Neural progenitor cell (in vitro differentiated cells): ENCODE results near the gene STAMBPL1. TPM values are rescaled to one million over a fixed set of nuclear protein-coding genes. Genes with fewer than 3 reads are reported as not detected.
"Not testable (repeated sequence)": the region's sequence is repeated elsewhere in the genome, so short reads cannot be mapped to it uniquely, and the experiment has no call there.

ENCODE experiments used
- DNase-seq: peaks from one replicate; pipeline ENCODE4 v3.0.0-alpha.2; 2016; ENCODE audit warnings: low spot score
- H2AFZ ChIP-seq: fragments of 200-600 bp; sonication (generic); replicated peaks from 2 replicates; pipeline ENCODE4 v1.6.1; 2016; ENCODE audit warnings: antibody characterized with exemption
- H3F3A ChIP-seq: fragments of 200-600 bp; sonication (generic); 2 replicates; pipeline ENCODE4 v1.6.1; 2016; ENCODE audit warnings: antibody characterized with exemption, low read depth
- H3K27ac ChIP-seq: fragments of 200-600 bp; sonication (generic); 2 replicates; pipeline ENCODE4 v1.5.1; 2016; ENCODE audit warnings: mild to moderate bottlenecking
- H3K27me3 ChIP-seq: fragments of 200-600 bp; sonication (generic); 2 replicates; pipeline ENCODE4 v1.6.1; 2016; ENCODE audit warnings: mild to moderate bottlenecking, moderate library complexity
- H3K36me3 ChIP-seq: fragments of 200-600 bp; sonication (generic); 2 replicates; pipeline ENCODE4 v1.5.1; 2016
- H3K4me1 ChIP-seq: fragments of 200-600 bp; sonication (generic); 2 replicates; pipeline ENCODE4 v1.6.1; 2016; ENCODE audit warnings: mixed run types
- H3K4me2 ChIP-seq: fragments of 200-600 bp; sonication (generic); 2 replicates; pipeline ENCODE4 v1.6.1; 2016
- H3K4me3 ChIP-seq: fragments of 200-600 bp; sonication (generic); 2 replicates; pipeline ENCODE4 v1.5.1; 2016
- H3K79me2 ChIP-seq: fragments of 200-600 bp; sonication (generic); 2 replicates; pipeline ENCODE4 v1.6.1; 2016; ENCODE audit warnings: low read depth
- H3K9ac ChIP-seq: fragments of 200-600 bp; sonication (generic); 2 replicates; pipeline ENCODE4 v1.6.1; 2016
- H3K9me3 ChIP-seq: fragments of 200-600 bp; sonication (generic); 2 replicates; pipeline ENCODE4 v1.5.1; 2016; ENCODE audit warnings: low read depth
- H4K20me1 ChIP-seq: fragments of 200-600 bp; sonication (generic); 2 replicates; pipeline ENCODE4 v1.6.1; 2016; ENCODE audit warnings: low read depth
- H3K27ac Mint-ChIP-seq: 3 replicates; pipeline ENCODE4 v1.8.0; 2021; ENCODE audit warnings: mixed read lengths
- H3K27me3 Mint-ChIP-seq: 2 replicates; pipeline ENCODE4 v1.8.0; 2022; ENCODE audit warnings: low read depth, mild to moderate bottlenecking, inconsistent platforms, moderate library complexity, mixed read lengths; ENCODE audit not compliant: insufficient read depth
- H3K36me3 Mint-ChIP-seq: 3 replicates; pipeline ENCODE4 v1.8.0; 2021; ENCODE audit warnings: mixed read lengths
- H3K4me1 Mint-ChIP-seq: 3 replicates; pipeline ENCODE4 v1.8.0; 2021; ENCODE audit warnings: mixed read lengths
- H3K4me3 Mint-ChIP-seq: 3 replicates; pipeline ENCODE4 v1.8.0; 2021; ENCODE audit warnings: mild to moderate bottlenecking, moderate library complexity, mixed read lengths
- H3K9me3 Mint-ChIP-seq: 3 replicates; pipeline ENCODE4 v1.8.0; 2020; ENCODE audit warnings: mixed read lengths
- CTCF ChIP-seq: fragments of 200-600 bp; sonication (generic); IDR thresholded peaks from 2 replicates; pipeline ENCODE4 v1.5.1; 2017; ENCODE audit warnings: antibody characterized with exemption, mild to moderate bottlenecking
- EZH2 ChIP-seq: fragments of 200-600 bp; sonication (generic); IDR thresholded peaks from 2 replicates; pipeline ENCODE4 v1.6.1; 2017; ENCODE audit warnings: antibody characterized with exemption, mild to moderate bottlenecking, moderate library complexity
- EZH2phosphoT487 ChIP-seq: fragments of 200-600 bp; sonication (generic); IDR thresholded peaks from 2 replicates; pipeline ENCODE4 v1.6.1; 2017; ENCODE audit warnings: antibody characterized with exemption
- total RNA-seq: library from RNA; depleted of rRNA; stranded (reverse); fragments of >200 nt; gene quantifications from 2 replicates; pipeline ENCODE4 v1.2.3, GENCODE V29; 2015; ENCODE audit warnings: low replicate concordance

Gene STAMBPL1
- total RNA-seq, 1 donor from 2014 or later, result 1.9 TPM

GRCh38 chr10:88931548-88931947 lies 51.5 kb downstream of the STAMBPL1 start:
- Histone ChIP-seq H3K4me3 (no peak overlapping the region), H3K9ac (no peak overlapping the region), H3K27me3 (no peaks in the 10 kb centered on the region), H3K9me3 (no peaks in the 10 kb centered on the region), H3K4me2 (no peak overlapping the region), H3K4me1 (no peaks in the 10 kb centered on the region), H4K20me1 (no peaks in the 10 kb centered on the region), H3K79me2 (no peaks in the 10 kb centered on the region), H3K36me3 (no peaks in the 10 kb centered on the region), H3F3A (no peaks in the 10 kb centered on the region), H3K27ac (no peak overlapping the region), H2AFZ (no peak overlapping the region)
- H3K4me3 Mint-ChIP-seq, result no peak overlapping the region
- H3K9me3 Mint-ChIP-seq, result no peaks in the 10 kb centered on the region
- no peaks in the 10 kb centered on the region for H3K27me3 Mint-ChIP-seq
- no peaks in the 10 kb centered on the region for H3K36me3 Mint-ChIP-seq
- H3K27ac Mint-ChIP-seq, result no peak overlapping the region
- peaks cover 9% of the 10 kb centered on the region for H3K4me1 Mint-ChIP-seq
- TF ChIP-seq EZH2phosphoT487 (no peak), EZH2 (no peak), CTCF (no peak)
- no peak for DNase-seq

GRCh38 chr10:88932029-88932428 lies 52.0 kb downstream of the STAMBPL1 start:
- not testable (repeated sequence) for H3K4me1 Mint-ChIP-seq, H3K79me2 ChIP-seq, H3K27ac ChIP-seq, H3K27me3 ChIP-seq, H4K20me1 ChIP-seq, H3K4me1 ChIP-seq, H3K36me3 ChIP-seq, H3K9ac ChIP-seq, H3K4me2 ChIP-seq, H3K9me3 ChIP-seq, H3K9me3 Mint-ChIP-seq, DNase-seq, H3K4me3 ChIP-seq, H3F3A ChIP-seq, H3K36me3 Mint-ChIP-seq, H3K4me3 Mint-ChIP-seq, H3K27ac Mint-ChIP-seq, H3K27me3 Mint-ChIP-seq
- peak overlapping the region; percentile 54 for H2AFZ ChIP-seq

- Histone ChIP-seq H2AFZ (peak overlapping the region; percentile 54), H3F3A (no peaks in the 10 kb centered on the region), H3K4me1 (no peaks in the 10 kb centered on the region), H3K27me3 (no peaks in the 10 kb centered on the region), H3K79me2 (no peaks in the 10 kb centered on the region), H3K9me3 (no peaks in the 10 kb centered on the region), H3K36me3 (no peaks in the 10 kb centered on the region), H3K9ac (no peak overlapping the region), H3K4me2 (no peak overlapping the region), H3K4me3 (no peak overlapping the region), H4K20me1 (no peaks in the 10 kb centered on the region), H3K27ac (no peak overlapping the region)
- TF ChIP-seq EZH2 (no peak), EZH2phosphoT487 (no peak), CTCF (peak; percentile 84)
- H3K36me3 Mint-ChIP-seq, result no peaks in the 10 kb centered on the region
- peaks cover 9% of the 10 kb centered on the region for H3K4me1 Mint-ChIP-seq
- H3K27me3 Mint-ChIP-seq, result no peaks in the 10 kb centered on the region
- H3K9me3 Mint-ChIP-seq, result no peaks in the 10 kb centered on the region
- H3K27ac Mint-ChIP-seq, result no peak overlapping the region
- no peak overlapping the region for H3K4me3 Mint-ChIP-seq
- DNase-seq, result peak; percentile 84
Measured at GRCh38 chr10:88932539-88933256, 52.7 kb downstream of the STAMBPL1 start.

- H3K4me2 ChIP-seq, result no peak overlapping the region
- H3K4me1 ChIP-seq, result no peaks in the 10 kb centered on the region
- TF ChIP-seq EZH2phosphoT487 (no peak), EZH2 (no peak), CTCF (no peak)
- no peaks in the 10 kb centered on the region for H3K36me3 ChIP-seq
- no peaks in the 10 kb centered on the region for H3F3A ChIP-seq
- H3K9me3 ChIP-seq, result no peaks in the 10 kb centered on the region
- H4K20me1 ChIP-seq, result no peaks in the 10 kb centered on the region
- H3K27ac ChIP-seq, result no peak overlapping the region
- Mint-ChIP-seq H3K27me3 (no peaks in the 10 kb centered on the region), H3K4me1 (peaks cover 9% of the 10 kb centered on the region), H3K27ac (no peak overlapping the region), H3K4me3 (no peak overlapping the region), H3K9me3 (no peaks in the 10 kb centered on the region), H3K36me3 (no peaks in the 10 kb centered on the region)
- H3K4me3 ChIP-seq, result no peak overlapping the region
- H2AFZ ChIP-seq, result no peak overlapping the region
- H3K27me3 ChIP-seq, result no peaks in the 10 kb centered on the region
- no peak overlapping the region for H3K9ac ChIP-seq
- H3K79me2 ChIP-seq, result no peaks in the 10 kb centered on the region
- DNase-seq, result no peak
Measured at GRCh38 chr10:88933564-88933963, 53.5 kb downstream of the STAMBPL1 start.
